Spinal cord (tissue), 10 donors: Measurements from ENCODE around the gene ROPN1. TPM values are rescaled to one million over a fixed set of nuclear protein-coding genes. Genes with fewer than 3 reads are reported as not detected.

Source experiments
- DNase-seq, 6 donors: peaks; one replicate each; pipeline versions ENCODE4 v3.0.0 to v3.0.0-alpha.2; 2013 to 2015; ENCODE audit warnings: low spot score in 6 of 6, low read depth in 4 of 6
- H3K27ac ChIP-seq: one replicate; pipeline ENCODE4 v1.5.1; 2013; ENCODE audit warnings: low read depth, low read length, control low read depth
- H3K27me3 ChIP-seq: one replicate; pipeline ENCODE4 v1.6.1; 2013; ENCODE audit warnings: low read length; ENCODE audit not compliant: control insufficient read depth, insufficient read depth
- H3K36me3 ChIP-seq: one replicate; pipeline ENCODE4 v1.6.1; 2013; ENCODE audit warnings: low read length; ENCODE audit not compliant: control insufficient read depth, insufficient read depth
- H3K4me1 ChIP-seq: one replicate; pipeline ENCODE4 v1.6.1; 2013; ENCODE audit warnings: low read length; ENCODE audit not compliant: control insufficient read depth, insufficient read depth
- H3K4me3 ChIP-seq: one replicate; pipeline ENCODE4 v1.5.1; 2013; ENCODE audit warnings: low read depth, low read length, control low read depth
- H3K9me3 ChIP-seq: one replicate; pipeline ENCODE4 v1.6.1; 2013; ENCODE audit warnings: low read length; ENCODE audit not compliant: control insufficient read depth, insufficient read depth
- WGBS: methylation state at CpG from one replicate; pipeline ENCODE4 v1.1.5; 2013; ENCODE audit warnings: missing lambda C conversion rate; ENCODE audit not compliant: insufficient coverage; 5-methylcytosine and 5-hydroxymethylcytosine counted together
- polyA plus RNA-seq, 2 donors: library from polyadenylated mRNA; unstranded; fragments of 120-200 nt; gene quantifications; one replicate each; pipeline ENCODE4 v1.2.1, GENCODE V29; 2013; ENCODE audit not compliant: insufficient read length in 2 of 2
- total RNA-seq, 2 donors: library from RNA; depleted of rRNA in 1 of 2; stranded (reverse); fragments of 120-200 nt in 1 of 2; fragments of >200 nt in 1 of 2; gene quantifications; one replicate each; pipeline versions ENCODE4 v1.2.3 to v1.2.4, GENCODE V29; 2013 to 2014
- donor health status: healthy.

ROPN1 gene
- total and polyA plus RNA-seq, 4 donors, result 0.42 TPM; not detected in 3

- H3K4me1 ChIP-seq, result no peaks in the 10 kb centered on the region
- whole genome bisulfite sequencing, result 100% methylated on average over 1 of the region's 2 CpGs
- no peak overlapping the region for H3K4me3 ChIP-seq
- H3K36me3 ChIP-seq, result peaks cover 11% of the 10 kb centered on the region
- no peak overlapping the region for H3K27ac ChIP-seq
- no peaks in the 10 kb centered on the region for H3K9me3 ChIP-seq
- no peaks in the 10 kb centered on the region for H3K27me3 ChIP-seq
- DNase-seq, result no peak
Measured at GRCh38 chr3:123934250-123934649, 57.7 kb downstream of the ROPN1 start.

DNA sequence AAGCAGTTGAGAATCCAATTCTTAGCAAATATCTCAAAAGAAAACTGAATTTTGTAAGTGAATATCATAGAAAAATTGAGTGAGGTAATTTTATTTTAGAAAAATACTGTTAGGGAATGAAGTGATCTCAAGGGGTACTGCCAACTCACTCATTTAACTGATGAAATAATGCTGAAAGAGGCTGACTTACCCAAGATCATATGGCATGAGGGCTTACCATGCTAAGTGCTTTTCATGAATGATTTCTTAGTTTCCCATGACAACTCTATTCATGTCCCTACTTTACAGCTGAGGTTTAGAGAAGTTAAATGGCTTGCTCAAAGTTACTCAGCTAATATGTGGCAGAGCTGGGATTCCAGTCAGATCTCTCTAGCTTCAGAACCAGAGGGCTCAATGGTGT is 61.5 kb downstream of the ROPN1 start:
- no peak for DNase-seq
- H3K4me1 ChIP-seq, result no peaks in the 10 kb centered on the region

GRCh38 chr3:123929325-123929724 is 62.6 kb downstream of the ROPN1 start:
- Histone ChIP-seq H3K27ac (no peak overlapping the region), H3K27me3 (no peaks in the 10 kb centered on the region), H3K4me3 (no peak overlapping the region), H3K36me3 (peaks cover 15% of the 10 kb centered on the region), H3K9me3 (no peaks in the 10 kb centered on the region), H3K4me1 (no peaks in the 10 kb centered on the region)
- DNase-seq, result no peak
- 90% methylated on average over 4 of the region's 9 CpGs for WGBS

More for the DNA sequence above, 61.5 kb downstream of the ROPN1 start:
- H3K36me3 ChIP-seq, result peaks cover 13% of the 10 kb centered on the region
- no peak overlapping the region for H3K4me3 ChIP-seq
- H3K27me3 ChIP-seq, result no peaks in the 10 kb centered on the region
- H3K27ac ChIP-seq, result no peak overlapping the region
- no peaks in the 10 kb centered on the region for H3K9me3 ChIP-seq

DNA sequence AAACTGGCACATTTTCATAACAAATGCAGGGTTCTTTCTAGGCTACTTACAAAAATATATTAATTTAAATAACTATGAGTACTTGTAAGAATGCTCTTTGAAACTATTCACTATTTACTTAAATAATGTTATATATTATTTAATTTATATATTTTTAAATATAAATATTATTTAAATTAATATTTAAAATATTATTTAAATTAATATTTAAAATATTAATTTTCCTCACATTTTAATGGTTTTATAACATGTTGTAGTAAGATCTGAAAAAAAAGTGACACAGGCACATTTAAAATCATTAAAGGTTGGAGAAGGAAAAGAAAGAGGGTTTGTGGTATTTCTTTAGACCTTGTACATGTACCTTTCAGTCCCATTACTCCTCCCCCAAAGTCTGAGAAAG is 65.5 kb downstream of the ROPN1 start:
- H3K4me1 ChIP-seq, result no peaks in the 10 kb centered on the region
- H3K27me3 ChIP-seq, result no peaks in the 10 kb centered on the region
- H3K27ac ChIP-seq, result no peak overlapping the region
- H3K4me3 ChIP-seq, result no peak overlapping the region
- peaks cover 8% of the 10 kb centered on the region for H3K36me3 ChIP-seq
- peaks cover 4% of the 10 kb centered on the region for H3K9me3 ChIP-seq
- no peak for DNase-seq

GRCh38 chr3:123920868-123921267 is 71.1 kb downstream of the ROPN1 start:
- H3K27ac ChIP-seq, result no peak overlapping the region
- H3K27me3 ChIP-seq, result no peaks in the 10 kb centered on the region
- H3K4me3 ChIP-seq, result no peak overlapping the region
- H3K9me3 ChIP-seq, result peaks cover 7% of the 10 kb centered on the region
- no peak for DNase-seq
- H3K36me3 ChIP-seq, result peaks cover 7% of the 10 kb centered on the region
- H3K4me1 ChIP-seq, result no peaks in the 10 kb centered on the region

GRCh38 chr3:123920383-123920782 is 71.5 kb downstream of the ROPN1 start:
- no peak for DNase-seq
- Histone ChIP-seq H3K4me1 (no peaks in the 10 kb centered on the region), H3K27me3 (no peaks in the 10 kb centered on the region), H3K36me3 (peaks cover 5% of the 10 kb centered on the region), H3K4me3 (no peak overlapping the region), H3K27ac (no peak overlapping the region), H3K9me3 (peaks cover 7% of the 10 kb centered on the region)
- WGBS, result 100% methylated on average over 1 of the region's 1 CpG

DNA sequence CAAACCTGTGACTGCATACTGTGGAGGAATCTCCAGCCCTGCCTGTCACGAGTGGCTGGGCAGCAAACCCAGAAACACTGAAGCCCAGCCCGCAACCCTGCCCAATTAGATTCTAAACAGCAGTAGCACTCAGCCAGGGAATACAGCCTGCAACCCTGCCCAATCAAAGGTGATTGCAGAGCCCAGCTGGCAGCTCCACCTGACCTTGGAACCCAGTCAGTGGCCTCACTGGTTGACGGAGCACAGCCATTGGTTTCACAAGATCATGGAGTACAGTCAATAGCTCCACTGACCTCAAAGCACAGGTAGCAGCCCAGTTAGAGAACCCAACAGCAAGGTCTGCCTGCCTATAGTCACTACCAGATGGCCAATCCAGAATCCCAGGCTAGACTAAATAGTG is 72.6 kb downstream of the ROPN1 start:
- peaks cover 4% of the 10 kb centered on the region for H3K36me3 ChIP-seq
- WGBS, result 100% methylated on average over 3 of the region's 3 CpGs

More for the DNA sequence above, 72.6 kb downstream of the ROPN1 start:
- Histone ChIP-seq H3K4me3 (no peak overlapping the region), H3K27me3 (no peaks in the 10 kb centered on the region), H3K9me3 (peaks cover 7% of the 10 kb centered on the region), H3K4me1 (no peaks in the 10 kb centered on the region), H3K27ac (no peak overlapping the region)
- no peak for DNase-seq

Other genes starting within 250 kb of the ROPN1 start
- gene MYLK, start 107.8 kb downstream of the ROPN1 start, total RNA-seq, result 10 to 100 TPM; 40.5 to 47.7 TPM
- 10 to 100 TPM; 17.0 to 21.6 TPM for gene MYLK, start 107.8 kb downstream of the ROPN1 start, polyA plus RNA-seq
- gene CCDC14, start 30.9 kb downstream of the ROPN1 start, total RNA-seq, result 10 to 100 TPM; 66.4 to 74.3 TPM
- 10 to 100 TPM; 84.9 to 94.6 TPM for gene CCDC14, start 30.9 kb downstream of the ROPN1 start, polyA plus RNA-seq
- gene KALRN, start 41.2 kb upstream of the ROPN1 start, total RNA-seq, result 10 to 100 TPM; 35.0 to 50.3 TPM
- gene KALRN, start 41.2 kb upstream of the ROPN1 start, polyA plus RNA-seq, result 10 to 100 TPM; 22.5 to 27.8 TPM